DND-41 (cell line): ENCODE measurements around the gene TOX2.

ENCODE experiments used
- ATAC-seq: fragments of 200-7000 bp; cut with Tn5 transposase; 3 replicates; pipeline ENCODE4 v1.9.1; 2021; ENCODE audit warnings: low read depth; ENCODE audit not compliant: insufficient read depth
- DNase-seq: peaks from one replicate; pipeline ENCODE4 v3.0.0-alpha.2; 2020
- H2AFZ ChIP-seq: 2 replicates; pipeline ENCODE4 v1.6.0; 2012; ENCODE audit warnings: low read depth, low read length
- H3K27ac ChIP-seq: 2 replicates; pipeline ENCODE4 v1.5.1; 2012; ENCODE audit warnings: low read length, inconsistent platforms
- H3K27me3 ChIP-seq: fragments of 200-600 bp; sonication (generic); 2 replicates; pipeline ENCODE4 v1.6.0; 2012; ENCODE audit warnings: low read length, mild to moderate bottlenecking, inconsistent platforms; ENCODE audit not compliant: insufficient read depth, poor library complexity
- H3K36me3 ChIP-seq: 2 replicates; pipeline ENCODE4 v1.5.1; 2012; ENCODE audit warnings: low read length, inconsistent platforms; ENCODE audit not compliant: insufficient read depth
- H3K4me1 ChIP-seq: 2 replicates; pipeline ENCODE4 v1.5.1; 2012; ENCODE audit warnings: mild to moderate bottlenecking, low read length; ENCODE audit not compliant: insufficient read depth
- H3K4me2 ChIP-seq: 2 replicates; pipeline ENCODE4 v1.6.0; 2012; ENCODE audit warnings: mild to moderate bottlenecking, moderate library complexity, low read length, inconsistent platforms; ENCODE audit not compliant: insufficient read depth
- H3K4me3 ChIP-seq, 2 experiments: fragments of 200-600 bp in 1 of 2; shearing (Covaris generic) in 1 of 2; 2 replicates each; pipeline ENCODE4 v1.5.1; 2012 to 2016; ENCODE audit warnings: inconsistent platforms in 2 of 2, low read length in 2 of 2, mild to moderate bottlenecking in 2 of 2, low read depth in 1 of 2, moderate library complexity in 1 of 2
- H3K79me2 ChIP-seq: 2 replicates; pipeline ENCODE4 v1.6.0; 2012; ENCODE audit warnings: low read length, inconsistent platforms; ENCODE audit not compliant: insufficient read depth
- H3K9ac ChIP-seq: 2 replicates; pipeline ENCODE4 v1.6.0; 2012; ENCODE audit warnings: low read depth, mild to moderate bottlenecking, inconsistent platforms, low read length, moderate library complexity
- H3K9me3 ChIP-seq: 2 replicates; pipeline ENCODE4 v1.5.1; 2012; ENCODE audit warnings: low read length, moderate library complexity, mild to moderate bottlenecking, inconsistent platforms; ENCODE audit not compliant: insufficient read depth, severe bottlenecking
- H4K20me1 ChIP-seq: 2 replicates; pipeline ENCODE4 v1.6.0; 2012; ENCODE audit warnings: low read length; ENCODE audit not compliant: insufficient read depth
- CTCF ChIP-seq: IDR thresholded peaks from 2 replicates; pipeline ENCODE4 v1.5.1; 2012; ENCODE audit warnings: borderline replicate concordance, low read length, moderate library complexity, mild to moderate bottlenecking; ENCODE audit not compliant: poor library complexity, severe bottlenecking; ENCODE audit errors: extremely low read depth
- EZH2 ChIP-seq: IDR thresholded peaks from 3 replicates; pipeline ENCODE4 v1.6.1; 2012; ENCODE audit warnings: borderline replicate concordance, low read depth, mild to moderate bottlenecking, moderate library complexity, low read length, inconsistent platforms; ENCODE audit not compliant: severe bottlenecking

Gene TOX2

DNA sequence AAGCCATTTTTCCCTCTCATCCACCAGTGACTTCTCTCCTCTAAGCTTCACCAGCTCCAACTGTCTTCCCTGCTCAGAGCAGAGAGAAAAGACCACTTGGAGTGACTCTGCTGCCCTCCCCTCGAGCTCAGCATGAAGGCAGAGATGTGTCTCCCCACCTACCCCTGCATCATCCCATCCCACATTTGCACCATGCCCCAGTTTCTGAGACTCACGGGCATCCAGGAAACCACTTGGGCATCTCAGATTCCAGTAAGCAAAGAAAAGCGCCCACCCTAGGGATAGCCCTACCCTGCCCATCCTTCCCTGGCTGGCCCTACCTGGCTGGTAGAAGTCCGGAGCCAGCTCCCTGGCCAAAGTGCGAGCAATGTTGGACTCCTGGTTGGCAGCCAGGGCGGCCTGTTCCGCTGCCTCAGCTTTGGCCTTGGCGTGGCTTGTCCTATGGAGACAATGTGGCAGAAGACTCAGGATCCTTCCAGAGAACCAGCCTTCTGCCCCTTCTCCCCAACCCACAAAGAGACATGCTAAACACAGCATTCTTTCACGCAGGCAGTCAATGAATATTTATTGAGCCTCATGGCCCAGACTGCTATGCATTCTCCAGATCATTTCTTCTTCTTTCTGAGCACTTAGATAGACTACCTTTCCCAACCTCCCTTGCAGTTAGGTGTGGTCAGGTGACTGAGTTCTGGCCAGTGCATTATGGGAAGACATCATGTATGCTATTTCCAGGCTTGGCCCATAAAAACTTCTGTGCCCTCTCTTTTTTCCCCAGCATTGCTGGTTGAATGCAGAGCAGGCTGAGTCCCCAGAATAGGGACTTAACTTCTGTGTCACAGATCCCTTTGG, 203.8 kb downstream of the TOX2 start:
- Histone ChIP-seq H3K79me2 (no peaks in the 10 kb centered on the region), H3K4me2 (no peak overlapping the region), H3K27ac (no peak overlapping the region), H4K20me1 (0 out of 2 replicates have a peak, but pooled peaks cover 3% of the 10 kb centered on the region), H3K9me3 (no peaks in the 10 kb centered on the region), H2AFZ (no peak overlapping the region), H3K36me3 (no peaks in the 10 kb centered on the region), H3K4me3 (no peak overlapping the region), H3K4me1 (no peaks in the 10 kb centered on the region), H3K27me3 (peaks cover 10% of the 10 kb centered on the region), H3K9ac (no peak overlapping the region)
- ATAC-seq (no peak), DNase-seq (no peak)
- TF ChIP-seq CTCF (no peak), EZH2 (no peak)
